ENCODE results near the gene ZNF365. TPM values are rescaled to one million over a fixed set of nuclear protein-coding genes. Genes with fewer than 3 reads are reported as not detected.

Gene ZNF365
- total and polyA plus RNA-seq, 2 of the 8 experiments (the other 6 are each of a cell fraction or from before 2014, with no cell fraction given), result 0.41 to 0.43 TPM

GRCh38 chr10:62450912-62451610, 76.9 kb downstream of the ZNF365 start:
- FAIRE-seq (no peak), DNase-seq (ENCODE audit: low read depth in 1 of 2, low spot score in 2 of 2) (no peak)
- H3K4ac ChIP-seq (replicated peaks; ENCODE audit: insufficient read length, low read depth, low read length), result no peak overlapping the region
- no peaks in the 10 kb centered on the region for H3K27me3 ChIP-seq (replicated peaks in 1 of 4; ENCODE audit: control insufficient read depth in 3 of 4, extremely low read depth in 1 of 4, insufficient read depth in 3 of 4, low read length in 3 of 4)
- H4K8ac ChIP-seq (ENCODE audit: extremely low read depth, insufficient read depth, low read length), result no peak overlapping the region
- H3K4me3 ChIP-seq (ENCODE audit: extremely low read depth in 1 of 4, insufficient read depth in 2 of 4, low read depth in 3 of 4, low read length in 4 of 4), result no peak overlapping the region
- no peak overlapping the region for H2BK12ac ChIP-seq (ENCODE audit: low read depth, low read length)
- ChIA-PET CTCF (ENCODE audit: partially characterized antibody) (interaction anchor here (0.8 to 7.2 kb wide), 4 partner anchors 13 to 186 kb away, joined by 3 to 63 read pairs (median 4); no protein-coding TSS in a partner anchor), POLR2A (ENCODE audit: partially characterized antibody) (interaction anchor here (0.6 kb wide), 1 partner anchor 11 kb away, joined by 3 read pairs; no protein-coding TSS in a partner anchor)
- no peak overlapping the region for H4K91ac ChIP-seq (replicated peaks; ENCODE audit: insufficient read length, low read length)
- H3K14ac ChIP-seq (ENCODE audit: insufficient read length), result no peak overlapping the region
- H3K79me1 ChIP-seq (ENCODE audit: low read depth, low read length), result no peaks in the 10 kb centered on the region
- no peaks in the 10 kb centered on the region for H3K36me3 ChIP-seq (ENCODE audit: control insufficient read depth in 2 of 4, insufficient read depth in 4 of 4, low read length in 3 of 4)
- H2BK20ac ChIP-seq (ENCODE audit: low read length), result no peak overlapping the region
- H3K23me2 ChIP-seq (ENCODE audit: low read depth, low read length), result no peaks in the 10 kb centered on the region
- H2BK120ac ChIP-seq (replicated peaks; ENCODE audit: low read depth, low read length), result no peak overlapping the region
- no peaks in the 10 kb centered on the region for H3K4me1 ChIP-seq (replicated peaks in 1 of 4; ENCODE audit: control insufficient read depth in 3 of 4, insufficient read depth in 4 of 4, low read length in 3 of 4)
- no peak overlapping the region for H3K9ac ChIP-seq (replicated peaks in 1 of 4; ENCODE audit: extremely low read depth in 1 of 4, low read depth in 3 of 4, low read length in 3 of 4)
- no peak overlapping the region for H3K23ac ChIP-seq (ENCODE audit: insufficient read length)
- H2BK15ac ChIP-seq (ENCODE audit: low read length), result no peak overlapping the region
- H2AFZ ChIP-seq (ENCODE audit: low read length), result peak overlapping the region; percentile 49; the same call in 1 of the 2 replicates
- no peak overlapping the region for H3K4me2 ChIP-seq (ENCODE audit: insufficient read depth in 1 of 2, low read depth in 2 of 2, low read length in 2 of 2)
- H3K27ac ChIP-seq (ENCODE audit: low read depth, low read length), result no peak overlapping the region
- no peak overlapping the region for H2BK5ac ChIP-seq (ENCODE audit: low read depth, low read length)
- H3K56ac ChIP-seq (replicated peaks; ENCODE audit: insufficient read length, low read depth, low read length), result no peak overlapping the region
- no peaks in the 10 kb centered on the region for H4K20me1 ChIP-seq (replicated peaks in 1 of 2; ENCODE audit: control insufficient read depth in 1 of 2, insufficient read depth in 2 of 2, low read length in 2 of 2)
- 87% methylated on average over 6 of the region's 6 CpGs; no CpG with 5 or more reads in 1 of the 2 experiments for WGBS, 2 experiments (ENCODE audit: extremely low coverage in 1 of 2, insufficient coverage in 1 of 2, insufficient read length in 1 of 2, insufficient replicate concordance in 2 of 2, low coverage in 1 of 2, low lambda C conversion rate in 2 of 2, missing lambda C conversion rate in 1 of 2)
- H2AK5ac ChIP-seq (ENCODE audit: low read depth, low read length), result no peak overlapping the region
- H3K9me3 ChIP-seq (ENCODE audit: insufficient read depth in 2 of 2, low read depth in 1 of 2, low read length in 1 of 2), result no peaks in the 10 kb centered on the region
- no peak overlapping the region for H4K5ac ChIP-seq (ENCODE audit: insufficient read length, low read depth, low read length)
- H3K79me2 ChIP-seq (ENCODE audit: control insufficient read depth in 1 of 2, insufficient read depth in 2 of 2, low read length in 2 of 2), result no peaks in the 10 kb centered on the region
- H3K18ac ChIP-seq (ENCODE audit: extremely low read depth, low read length), result no peak overlapping the region
- TF ChIP-seq SIRT6 (IDR thresholded peaks at IDR 0.05; ENCODE audit: low read length), result no peak
- no peak for TF ChIP-seq PHF8 (conservative IDR thresholded peaks at IDR 0.05; ENCODE audit: low read depth, low read length)
- no peak for TF ChIP-seq SRF (IDR thresholded peaks at IDR 0.05; ENCODE audit: low read depth, low read length)
- TF ChIP-seq BRCA1 (IDR thresholded peaks at IDR 0.05; ENCODE audit: low read depth, low read length), result no peak
- no peak for TF ChIP-seq KDM5A (IDR thresholded peaks at IDR 0.05; ENCODE audit: low read length)
- TF ChIP-seq E2F6 (IDR thresholded peaks at IDR 0.05), result no peak
- TF ChIP-seq EP300 (IDR thresholded peaks at IDR 0.05; ENCODE audit: borderline replicate concordance in 1 of 2, low read depth in 2 of 2, low read length in 2 of 2), result no peak
- TF ChIP-seq TEAD4 (IDR thresholded peaks at IDR 0.05; ENCODE audit: low read depth, low read length), result no peak

Measured in H1 (cell line).